HepG2 (cell line): ENCODE data around the gene ADAMTS17. TPM values are rescaled to one million over a fixed set of nuclear protein-coding genes. Genes with fewer than 3 reads are reported as not detected.

Experiments
- ATAC-seq: fragments of 200-7000 bp; cut with Tn5 transposase; 3 replicates; pipeline ENCODE4 v1.9.1; 2020; ENCODE audit warnings: mild to moderate bottlenecking, moderate library complexity
- BruUV-seq: library from RNA; stranded (reverse); fragments of 400-500 nt; replicated peaks from 2 replicates; lab custom pipeline; 2021; lab: Mats Ljungman, UMichigan
- CTCF ChIA-PET: fragments of 300-600 bp; formaldehyde crosslinking; extraction: SDS; loops from one replicate; lab custom pipeline; 2021; ENCODE audit warnings: low total read pairs, inconsistent platforms, low intra/inter-chr PET ratio; lab: Yijun Ruan, JAX
- POLR2A ChIA-PET: fragments of 350-600 bp; sonication (Branson Sonifier 250); formaldehyde crosslinking; loops from one replicate; lab custom pipeline; 2020; ENCODE audit warnings: antibody characterized with exemption, inconsistent platforms; lab: Yijun Ruan, JAX
- DNase-seq: peaks from one replicate; pipeline ENCODE4 v3.0.0-alpha.2; 2015; ENCODE audit warnings: low spot score
- FAIRE-seq: peaks from 3 replicates; lab custom pipeline; 2011; peaks lifted over from hg19 to GRCh38; lab: Jason Lieb, UNC
- H2AFZ ChIP-seq: one replicate; pipeline ENCODE4 v1.6.1; 2011; ENCODE audit warnings: low read length, inconsistent platforms
- H3K27ac ChIP-seq: fragments of 300-600 bp; 3 replicates; pipeline ENCODE4 v1.8.0; 2011; ENCODE audit warnings: mixed run types, mild to moderate bottlenecking, mixed read lengths, low read length, inconsistent platforms; ENCODE audit not compliant: insufficient read depth; ENCODE audit errors: extremely low read length
- H3K27me3 ChIP-seq, 2 experiments: fragments of 200-600 bp in 1 of 2; 2 replicates in 1 of 2; 3 replicates in 1 of 2; pipeline versions ENCODE4 v1.6.0 to v1.8.0; 2011; ENCODE audit warnings: low read length in 2 of 2, mild to moderate bottlenecking in 2 of 2, moderate library complexity in 2 of 2, inconsistent platforms in 1 of 2; ENCODE audit not compliant: insufficient read depth in 2 of 2, control insufficient read depth in 1 of 2
- H3K36me3 ChIP-seq, 2 experiments: fragments of 200-600 bp in 1 of 2; replicated peaks in 1 of 2; 2 replicates in 1 of 2; 3 replicates in 1 of 2; pipeline versions ENCODE4 v1.5.1 to v1.8.0; 2011; ENCODE audit warnings: low read length in 2 of 2, inconsistent platforms in 1 of 2; ENCODE audit not compliant: insufficient read depth in 2 of 2, control insufficient read depth in 1 of 2
- H3K4me1 ChIP-seq: 2 replicates; pipeline ENCODE4 v1.5.1; 2012; ENCODE audit warnings: low read length, inconsistent platforms; ENCODE audit not compliant: insufficient read depth
- H3K4me2 ChIP-seq: 2 replicates; pipeline ENCODE4 v1.6.0; 2011; ENCODE audit warnings: low read depth, low read length, inconsistent platforms
- H3K4me3 ChIP-seq, 3 experiments: fragments of 200-600 bp in 1 of 3; sonication (generic), shearing (Covaris generic) in 1 of 3; replicated peaks in 1 of 3; 2 replicates each; pipeline ENCODE4 v1.5.1; 2011 to 2016; ENCODE audit warnings: low read length in 3 of 3, inconsistent platforms in 2 of 3, low read depth in 2 of 3, mild to moderate bottlenecking in 2 of 3, control low read depth in 1 of 3, mixed read lengths in 1 of 3; ENCODE audit not compliant: insufficient read depth in 1 of 3
- H3K79me2 ChIP-seq: one replicate; pipeline ENCODE4 v1.6.1; 2011; ENCODE audit warnings: low read length, inconsistent platforms; ENCODE audit not compliant: insufficient read depth
- H3K9ac ChIP-seq: 2 replicates; pipeline ENCODE4 v1.6.0; 2011; ENCODE audit warnings: mild to moderate bottlenecking, low read depth, low read length, inconsistent platforms; ENCODE audit not compliant: insufficient read depth
- H3K9me3 ChIP-seq: 2 replicates; pipeline ENCODE4 v1.5.1; 2012; ENCODE audit warnings: mild to moderate bottlenecking, low read length
- H4K20me1 ChIP-seq: 2 replicates; pipeline ENCODE4 v1.6.0; 2011; ENCODE audit warnings: inconsistent platforms, mild to moderate bottlenecking, low read length, moderate library complexity; ENCODE audit not compliant: insufficient read depth
- BRF2 ChIP-seq: sonication (generic); formaldehyde crosslinking; IDR thresholded peaks from 2 replicates; pipeline ENCODE4 v1.8.1; 2022; ENCODE audit warnings: mild to moderate bottlenecking, missing genetic modification reagents
- GMEB1 ChIP-seq: sonication (generic); formaldehyde crosslinking; IDR thresholded peaks from 2 replicates; pipeline ENCODE4 v1.5.1; 2020; ENCODE audit warnings: missing genetic modification reagents, mild to moderate bottlenecking, borderline replicate concordance
- HNF1A ChIP-seq, 2 experiments: sonication (generic) in 1 of 2; formaldehyde crosslinking in 1 of 2; IDR thresholded peaks; 2 replicates each; pipeline versions ENCODE4 v1.4.0 to v1.6.1; 2016 to 2020; ENCODE audit warnings: borderline replicate concordance in 1 of 2, low read depth in 1 of 2, mild to moderate bottlenecking in 1 of 2, missing genetic modification reagents in 1 of 2
- WGBS: methylation state at CpG from one replicate; pipeline ENCODE4 v1.1.6; 2017; ENCODE audit warnings: low lambda C conversion rate; 5-methylcytosine and 5-hydroxymethylcytosine counted together
- in situ Hi-C: cut with HindIII; loops from 2 replicates; pipeline ENCODE4 v1.10.0; 2017; ENCODE audit warnings: low pct_unique_long_range_greater_than_20kb; ENCODE audit not compliant: extremely low pct_ligation_motif_present
- intact Hi-C: fragments of 100-400 bp; cut with micrococcal nuclease; formaldehyde crosslinking; loops from one replicate; pipeline ENCODE4 v1.10.0; 2022; ENCODE audit not compliant: unreplicated experiment
- polyA plus RNA-seq, 8 experiments: library from polyadenylated mRNA; depleted of rRNA in 3 of 8; stranded (reverse) in 7 of 8; unstranded in 1 of 8; fragments of >200 nt; fragmentation: Illumina TruSeq in 4 of 8; extraction: Trizol in 4 of 8; gene quantifications; 2 replicates each; pipeline versions ENCODE4 v1.2.1 to v1.2.3, GENCODE V29; 2011 to 2016; ENCODE audit warnings: low read depth in 4 of 8, missing spikeins in 1 of 8, mixed read lengths in 1 of 8; ENCODE audit not compliant: insufficient read depth in 1 of 8
- total RNA-seq, 5 experiments: library from RNA; depleted of rRNA; stranded (reverse); fragments of >200 nt; fragmentation: Illumina TruSeq; extraction: Trizol; gene quantifications; 2 replicates each; pipeline ENCODE4 v1.2.3, GENCODE V29; 2016; ENCODE audit warnings: low read depth in 1 of 5

Gene ADAMTS17
- total and polyA plus RNA-seq, 2 of the 13 experiments (the other 11 are each of a cell fraction or from before 2014, with no cell fraction given): 0.02 to 0.04 TPM

- Histone ChIP-seq H3K4me3 (no peak overlapping the region), H4K20me1 (no peaks in the 10 kb centered on the region), H3K9me3 (no peaks in the 10 kb centered on the region), H3K27me3 (0 out of 5 replicates have a peak, but pooled peaks cover 0 to 3% of the 10 kb centered on the region in 2 experiments), H2AFZ (no peak overlapping the region)
- ATAC-seq (no peak), FAIRE-seq (no peak)
- WGBS: 61% methylated on average over 5 of the region's 13 CpGs
- TF ChIP-seq HNF1A (IDR thresholded peaks at IDR 0.05; ENCODE audit: low read depth): no peak
- TF ChIP-seq HNF1A (CRISPR knock-in tag; IDR thresholded peaks at IDR 0.05; ENCODE audit: borderline replicate concordance): no peak
- TF ChIP-seq BRF2 (CRISPR knock-in tag): no peak
- TF ChIP-seq GMEB1: no peak
- TF ChIP-seq, all 625 proteins: peak for 0
- H3K27ac ChIP-seq: no peak overlapping the region
- in situ Hi-C loops: no loop called here
- no peaks in the 10 kb centered on the region for H3K4me1 ChIP-seq
- no peak overlapping the region for H3K4me2 ChIP-seq
- ChIA-PET CTCF (no interaction called here), POLR2A (no interaction called here)
- intact Hi-C loops: no loop called here
- H3K9ac ChIP-seq: no peak overlapping the region
- no peak for DNase-seq
- BruUV-seq: no TSS peak
- H3K36me3 ChIP-seq: no peaks in the 10 kb centered on the region
- H3K79me2 ChIP-seq: no peaks in the 10 kb centered on the region
Observed at GRCh38 chr15:100097342-100098127, 244.2 kb downstream of the ADAMTS17 start.
